Measurements from ENCODE around the gene FEN1.
A peak's percentile ranks its signal among the peaks of the same experiment; 100 is the strongest.

Gene FEN1, protein sequence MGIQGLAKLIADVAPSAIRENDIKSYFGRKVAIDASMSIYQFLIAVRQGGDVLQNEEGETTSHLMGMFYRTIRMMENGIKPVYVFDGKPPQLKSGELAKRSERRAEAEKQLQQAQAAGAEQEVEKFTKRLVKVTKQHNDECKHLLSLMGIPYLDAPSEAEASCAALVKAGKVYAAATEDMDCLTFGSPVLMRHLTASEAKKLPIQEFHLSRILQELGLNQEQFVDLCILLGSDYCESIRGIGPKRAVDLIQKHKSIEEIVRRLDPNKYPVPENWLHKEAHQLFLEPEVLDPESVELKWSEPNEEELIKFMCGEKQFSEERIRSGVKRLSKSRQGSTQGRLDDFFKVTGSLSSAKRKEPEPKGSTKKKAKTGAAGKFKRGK

GRCh38 chr11:61792310-61793082, at the start of gene FEN1, which contains the start of gene TMEM258:
FEN1 (plus strand) TSS chr11:61792911; CDS start chr11:61795362, 2,451 bp downstream.
TMEM258 (minus strand) TSS chr11:61792599; CDS start chr11:61792558, 41 bp downstream.
- DNase-seq (ENCODE audit: low read depth in 2 of 2) = peak; percentile 60 to 70

- DNase-seq (ENCODE audit: low read depth in 2 of 2) = no peak
Measured at GRCh38 chr11:61743486-61744095, 49.1 kb upstream of the FEN1 start.

- DNase-seq (ENCODE audit: low read depth in 2 of 2) = no peak
Measured at GRCh38 chr11:61744181-61744580, 48.5 kb upstream of the FEN1 start.

- DNase-seq (ENCODE audit: low read depth in 2 of 2) = no peak
Measured at GRCh38 chr11:61744609-61745156, 48.0 kb upstream of the FEN1 start.

GRCh38 chr11:61745781-61746441, 46.8 kb upstream of the FEN1 start:
- no peak for DNase-seq (ENCODE audit: low read depth in 2 of 2)

- no peak for DNase-seq (ENCODE audit: low read depth in 2 of 2)
Measured at GRCh38 chr11:61746442-61747191, 46.1 kb upstream of the FEN1 start.

- DNase-seq (ENCODE audit: low read depth in 2 of 2) = no peak
Measured at GRCh38 chr11:61747192-61747966, 45.3 kb upstream of the FEN1 start.

GRCh38 chr11:61747967-61748285, 44.8 kb upstream of the FEN1 start:
- DNase-seq (ENCODE audit: low read depth in 2 of 2) = no peak

DNA sequence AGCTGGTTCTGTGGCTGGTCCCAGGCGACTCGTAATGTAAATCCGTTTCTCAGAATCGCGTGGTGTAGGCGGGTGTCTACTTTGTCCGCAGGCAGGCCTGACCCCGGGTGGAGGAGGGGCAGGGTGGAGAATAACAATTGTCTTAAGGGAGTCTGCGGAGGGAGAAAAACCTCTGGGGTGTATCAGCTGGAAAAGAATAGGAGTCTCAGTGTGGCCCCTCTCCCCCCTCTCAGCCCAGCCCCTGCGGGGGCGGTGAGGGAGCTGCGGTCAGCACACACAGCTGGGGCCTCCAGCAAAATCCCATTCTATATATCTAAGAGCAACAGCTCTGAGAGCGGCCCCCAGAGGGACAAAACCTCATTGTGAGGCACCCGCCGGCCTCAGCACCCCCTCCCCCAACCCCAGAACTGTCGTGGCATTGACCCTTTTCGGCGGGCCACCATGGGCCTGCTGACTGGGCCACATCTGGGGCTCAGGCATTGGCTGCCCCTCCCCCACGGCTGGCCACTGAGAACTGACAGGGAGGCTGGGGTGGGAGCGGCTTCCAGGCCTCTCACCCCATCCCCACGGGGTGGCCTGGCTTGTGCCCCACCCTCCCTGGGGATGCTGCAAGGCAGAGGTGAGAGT, 43.0 kb upstream of the FEN1 start:
- DNase-seq (ENCODE audit: low read depth in 2 of 2) = no peak

DNA sequence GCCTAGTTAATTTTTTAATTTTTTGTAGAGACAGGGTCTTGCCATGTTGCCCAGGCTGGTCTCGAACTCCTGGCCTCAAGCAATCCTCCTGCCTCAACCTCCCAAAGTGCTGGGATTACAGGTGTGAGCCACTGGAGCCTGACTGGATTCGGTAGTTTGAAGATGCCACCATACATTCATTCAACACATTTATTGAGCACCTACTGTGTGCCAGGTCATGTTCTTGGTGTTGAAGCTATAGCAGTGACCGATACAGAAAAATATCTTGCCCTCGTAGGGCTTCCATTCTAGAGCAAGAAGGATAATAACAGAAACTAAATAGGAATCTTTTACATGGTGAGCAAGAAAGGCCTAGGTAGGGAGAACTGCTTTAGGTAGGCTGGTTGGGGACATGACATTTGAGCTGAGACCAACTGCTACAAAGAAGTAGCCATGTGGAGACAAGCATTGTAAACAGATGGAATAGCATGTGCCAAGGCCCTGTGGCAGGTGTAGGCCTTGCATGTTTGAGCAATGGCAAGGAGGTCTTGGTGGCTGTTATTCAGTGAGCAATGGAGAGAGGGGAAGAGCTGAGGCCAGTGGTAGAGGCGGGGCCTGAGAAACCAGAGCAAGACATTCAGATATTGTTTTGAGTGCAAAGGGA, 42.0 kb upstream of the FEN1 start:
- DNase-seq (ENCODE audit: low read depth in 2 of 2) = no peak

DNA sequence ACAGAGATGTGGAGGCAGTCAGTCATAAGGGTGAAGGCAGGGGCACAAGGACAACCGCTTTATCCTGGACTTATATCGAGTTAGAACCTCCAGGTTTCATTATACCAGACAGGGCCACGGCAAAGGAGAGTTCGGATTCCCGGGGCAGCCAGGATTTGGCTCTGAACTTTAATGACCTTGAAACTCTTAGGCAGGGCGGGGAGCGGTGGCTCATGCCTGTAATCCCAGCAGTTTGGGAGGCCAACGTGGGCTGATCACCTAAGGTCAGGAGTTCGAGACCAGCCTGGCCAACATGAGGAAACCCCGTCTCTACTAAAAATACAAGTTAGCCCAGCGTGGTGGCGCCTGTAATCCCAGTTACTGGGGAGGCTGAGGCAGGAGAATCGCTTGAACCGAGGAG, 41.3 kb upstream of the FEN1 start:
- DNase-seq (ENCODE audit: low read depth in 2 of 2) = no peak

GRCh38 chr11:61752117-61752924, 40.4 kb upstream of the FEN1 start, which contains the start of gene MYRF:
MYRF (plus strand) TSS chr11:61752636; CDS start chr11:61752745, 109 bp downstream.
- peak; percentile 10 to 46 for DNase-seq (ENCODE audit: low read depth in 2 of 2)

GRCh38 chr11:61752925-61753521, 39.7 kb upstream of the FEN1 start:
- no peak for DNase-seq (ENCODE audit: low read depth in 2 of 2)

DNA sequence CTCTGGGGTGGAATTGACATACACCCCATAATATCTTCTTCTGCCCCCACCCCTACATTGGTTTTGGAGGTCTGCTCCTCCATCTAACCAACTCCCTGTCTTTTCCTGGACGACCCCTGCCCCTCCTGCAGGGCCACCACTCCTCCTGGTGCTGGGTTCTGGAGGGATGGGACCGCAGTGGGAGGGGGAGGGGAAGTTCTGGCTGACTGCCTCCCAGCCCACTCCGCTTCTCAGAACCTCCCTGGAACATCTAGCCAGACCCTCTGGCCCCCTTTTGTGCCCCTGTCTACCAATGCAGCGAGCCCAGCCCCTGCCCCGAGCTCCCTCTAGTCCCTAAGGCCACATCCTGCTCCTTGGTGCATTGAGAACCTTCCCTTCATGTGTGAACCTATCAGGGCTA, 39.0 kb upstream of the FEN1 start:
- DNase-seq (ENCODE audit: low read depth in 2 of 2) = no peak

DNA sequence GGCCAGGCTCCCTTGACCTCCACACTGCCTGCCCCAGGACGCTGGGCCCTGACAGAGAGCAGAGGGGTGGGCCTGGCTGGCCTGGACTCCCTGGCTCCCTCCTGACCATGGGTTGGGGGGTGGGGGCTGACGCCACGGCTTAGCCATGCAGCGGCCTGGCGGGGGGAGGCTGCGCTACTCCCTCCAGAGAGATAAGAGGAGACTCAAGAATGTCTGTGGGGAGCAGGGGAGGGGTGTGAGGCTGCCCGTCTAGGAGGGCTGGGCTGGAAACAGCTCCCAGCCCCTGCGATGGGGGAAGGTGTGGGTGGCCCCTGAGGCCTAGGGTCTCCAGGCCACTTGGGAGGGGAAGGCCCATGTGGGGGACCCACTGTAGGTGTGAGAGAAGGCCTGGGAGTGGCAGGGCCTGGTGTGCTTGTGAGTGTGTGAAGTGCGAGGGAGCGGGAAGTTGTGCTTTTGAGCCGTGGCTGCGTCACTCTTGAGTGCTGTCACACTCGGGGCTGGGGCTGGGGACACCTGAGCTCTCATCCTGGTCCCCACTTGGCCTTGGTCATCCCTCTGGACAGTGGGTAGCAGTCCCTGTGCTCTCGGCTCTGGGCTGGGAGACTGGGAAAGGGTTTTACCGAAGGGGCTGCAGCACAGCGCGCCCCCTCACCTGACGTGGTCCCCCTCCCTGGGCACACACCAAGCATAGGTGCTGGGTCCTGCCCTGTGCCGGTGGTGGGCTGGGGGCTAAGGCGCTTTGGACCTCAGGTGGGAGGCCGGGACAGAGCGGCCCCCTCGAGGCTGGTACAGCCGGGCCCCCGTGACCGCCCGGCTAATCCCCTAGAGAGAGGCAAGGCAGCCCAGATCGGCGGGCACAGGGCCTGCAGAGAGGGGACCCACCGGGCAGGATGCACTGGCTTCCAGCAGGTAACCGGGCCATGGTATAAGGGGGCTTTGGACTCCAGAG, 37.9 kb upstream of the FEN1 start:
- DNase-seq (ENCODE audit: low read depth in 2 of 2) = no peak

DNA sequence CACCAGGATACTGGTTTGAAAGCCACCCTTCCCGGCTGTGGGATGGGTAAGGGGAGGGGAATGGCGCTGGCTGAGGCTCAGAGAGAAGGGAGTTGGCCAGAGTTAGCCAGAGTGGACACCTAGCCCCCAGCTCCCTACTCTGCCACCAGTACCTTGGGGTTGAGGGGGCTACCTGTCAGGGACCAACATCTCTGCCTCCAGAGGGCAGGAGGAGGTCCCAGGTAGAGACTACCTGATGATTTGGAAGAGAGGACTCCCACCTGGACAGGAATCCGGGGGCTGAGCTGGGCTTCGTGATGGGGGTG, 36.6 kb upstream of the FEN1 start:
- no peak for DNase-seq (ENCODE audit: low read depth in 2 of 2)
